NB4 (cell line): Measurements from ENCODE around the gene RAD51B.

Source experiments
- DNase-seq: peaks from one replicate; pipeline ENCODE4 v3.0.0; 2010; ENCODE audit warnings: low read depth
- H3K4me3 ChIP-seq: one replicate; pipeline ENCODE4 v1.5.1; 2011; ENCODE audit warnings: mild to moderate bottlenecking, low read depth, low read length, moderate library complexity
- MYC ChIP-seq: IDR thresholded peaks from 2 replicates; pipeline ENCODE4 v1.6.1; 2011; ENCODE audit warnings: low read depth, low read length
- POLR2A ChIP-seq: IDR thresholded peaks from 2 replicates; pipeline ENCODE4 v1.6.1; 2011; ENCODE audit warnings: mild to moderate bottlenecking; ENCODE audit not compliant: insufficient read length; ENCODE audit errors: extremely low read depth
- TF ChIP-seq, protein P1 (sequence below): IDR thresholded peaks from 2 replicates; pipeline ENCODE4 v1.6.1; 2011; ENCODE audit warnings: low read depth, low read length
- TF ChIP-seq, protein P2 (sequence below): IDR thresholded peaks from one replicate; pipeline ENCODE4 v1.5.1; 2012; ENCODE audit warnings: low read depth, low read length

The RAD51B gene

DNA sequence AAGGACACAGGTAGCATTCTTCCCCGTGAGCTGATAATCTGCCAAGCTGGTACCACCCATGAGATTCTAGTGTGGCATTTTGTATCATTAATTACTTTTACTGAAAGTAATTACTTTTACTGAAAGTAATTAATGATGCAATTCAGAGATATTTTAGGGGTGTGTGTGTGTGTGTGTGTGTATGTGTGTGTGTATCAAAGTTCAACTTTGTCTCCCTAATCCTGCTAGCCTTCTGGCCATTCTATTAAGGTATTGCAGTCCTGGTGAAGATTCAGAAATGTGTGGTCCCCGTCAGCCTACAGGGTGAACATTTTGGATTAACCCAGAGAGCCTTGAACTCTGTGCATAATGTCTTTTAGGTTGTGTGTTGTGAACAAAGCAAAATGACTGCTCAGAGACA lies 662.4 kb downstream of the RAD51B start:
- DNase-seq: no peak
- TF ChIP-seq, protein P1, sequence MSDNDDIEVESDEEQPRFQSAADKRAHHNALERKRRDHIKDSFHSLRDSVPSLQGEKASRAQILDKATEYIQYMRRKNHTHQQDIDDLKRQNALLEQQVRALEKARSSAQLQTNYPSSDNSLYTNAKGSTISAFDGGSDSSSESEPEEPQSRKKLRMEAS: no peak
- TF ChIP-seq POLR2A: no peak
- TF ChIP-seq MYC: no peak
- TF ChIP-seq, protein P2, sequence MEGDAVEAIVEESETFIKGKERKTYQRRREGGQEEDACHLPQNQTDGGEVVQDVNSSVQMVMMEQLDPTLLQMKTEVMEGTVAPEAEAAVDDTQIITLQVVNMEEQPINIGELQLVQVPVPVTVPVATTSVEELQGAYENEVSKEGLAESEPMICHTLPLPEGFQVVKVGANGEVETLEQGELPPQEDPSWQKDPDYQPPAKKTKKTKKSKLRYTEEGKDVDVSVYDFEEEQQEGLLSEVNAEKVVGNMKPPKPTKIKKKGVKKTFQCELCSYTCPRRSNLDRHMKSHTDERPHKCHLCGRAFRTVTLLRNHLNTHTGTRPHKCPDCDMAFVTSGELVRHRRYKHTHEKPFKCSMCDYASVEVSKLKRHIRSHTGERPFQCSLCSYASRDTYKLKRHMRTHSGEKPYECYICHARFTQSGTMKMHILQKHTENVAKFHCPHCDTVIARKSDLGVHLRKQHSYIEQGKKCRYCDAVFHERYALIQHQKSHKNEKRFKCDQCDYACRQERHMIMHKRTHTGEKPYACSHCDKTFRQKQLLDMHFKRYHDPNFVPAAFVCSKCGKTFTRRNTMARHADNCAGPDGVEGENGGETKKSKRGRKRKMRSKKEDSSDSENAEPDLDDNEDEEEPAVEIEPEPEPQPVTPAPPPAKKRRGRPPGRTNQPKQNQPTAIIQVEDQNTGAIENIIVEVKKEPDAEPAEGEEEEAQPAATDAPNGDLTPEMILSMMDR: no peak
- H3K4me3 ChIP-seq: no peak overlapping the region

DNA sequence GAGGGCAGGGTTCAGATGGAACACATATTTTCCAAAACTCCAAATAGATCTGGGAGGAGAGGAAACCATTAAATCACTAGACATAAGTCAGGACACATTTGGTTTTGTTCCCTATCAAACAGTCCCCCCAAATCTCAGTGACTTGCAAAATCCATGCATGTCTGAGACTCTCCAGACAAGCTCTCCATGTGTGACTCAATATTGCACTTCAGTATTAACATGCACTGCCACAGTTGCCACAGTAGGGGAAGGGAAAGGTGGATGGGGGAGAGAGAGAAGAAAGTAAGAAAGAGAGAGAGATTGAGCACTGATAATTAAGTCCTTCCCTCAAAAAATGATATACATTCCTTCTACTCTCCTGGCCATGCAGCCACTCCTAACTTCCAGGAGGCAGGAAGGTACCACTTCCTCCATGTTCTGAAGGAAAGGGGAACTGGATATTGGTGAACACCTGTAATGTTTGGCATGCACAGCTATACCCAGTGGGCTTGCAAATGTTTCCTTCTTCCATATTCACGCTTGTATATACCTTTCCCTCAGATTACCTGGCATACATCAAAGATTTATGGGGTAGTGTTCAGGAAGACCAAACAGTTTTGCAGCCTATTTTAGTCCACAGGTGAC lies 663.3 kb downstream of the RAD51B start:
- no peak overlapping the region for H3K4me3 ChIP-seq
- DNase-seq: no peak
- TF ChIP-seq, protein P1: no peak
- no peak for TF ChIP-seq POLR2A

DNA sequence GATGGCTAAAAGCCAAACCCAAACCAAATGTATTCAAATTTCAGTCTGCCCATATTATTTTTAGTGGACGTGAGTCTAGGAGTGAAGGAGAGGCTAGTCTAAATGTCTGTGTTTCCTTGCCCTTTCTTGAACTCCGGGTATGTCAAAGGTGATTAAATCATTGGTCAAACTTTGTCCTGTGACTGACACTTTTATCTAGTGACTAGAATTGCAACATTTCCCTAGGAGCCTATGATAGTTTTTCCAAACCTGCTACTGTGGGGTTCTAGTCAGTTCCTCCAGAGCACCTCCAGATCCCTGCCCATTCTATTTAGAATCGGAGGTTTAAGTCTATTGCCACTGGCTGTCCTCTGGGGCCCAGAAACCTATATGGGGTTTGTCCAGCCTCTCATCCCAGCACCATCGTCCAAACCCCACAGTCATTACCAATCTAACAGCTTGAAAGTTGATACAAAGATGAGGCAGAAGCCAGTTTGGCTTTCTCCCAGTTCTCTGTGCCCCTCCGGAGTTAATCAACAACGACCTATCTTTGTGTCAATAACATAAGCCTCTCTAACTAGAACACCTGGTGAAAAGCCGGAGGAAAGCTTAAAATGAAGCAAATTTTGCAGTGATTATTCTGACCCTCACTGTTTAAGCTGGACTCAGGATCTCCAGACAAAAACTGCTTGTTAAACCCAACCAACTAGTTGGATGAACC lies 666.6 kb downstream of the RAD51B start:
- DNase-seq: no peak
- no peak overlapping the region for H3K4me3 ChIP-seq
- TF ChIP-seq, protein P1: no peak
- TF ChIP-seq, protein P2: no peak
- TF ChIP-seq POLR2A (no peak), MYC (no peak)

DNA sequence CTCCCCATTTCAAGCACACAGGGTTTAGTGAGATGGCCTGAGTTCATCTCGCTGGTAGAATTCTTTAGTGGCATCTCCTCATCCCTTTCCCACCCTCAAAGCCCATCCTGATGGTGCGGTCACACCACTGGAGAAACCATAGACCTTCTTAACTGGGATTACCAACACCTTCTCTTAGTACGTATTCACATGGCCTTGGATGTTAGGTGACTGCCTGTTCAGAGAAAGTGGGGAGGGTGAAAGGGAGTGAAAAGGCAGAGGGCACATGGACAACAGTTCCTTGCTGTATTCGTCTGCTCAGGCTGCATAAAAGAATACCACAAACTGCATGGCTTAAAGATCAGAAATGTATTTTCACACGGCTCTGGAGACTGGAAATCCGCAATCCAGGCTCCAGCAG lies 667.2 kb downstream of the RAD51B start:
- no peak for TF ChIP-seq MYC
- TF ChIP-seq, protein P1: no peak
- no peak for TF ChIP-seq POLR2A
- TF ChIP-seq, protein P2: no peak
- DNase-seq: no peak
- no peak overlapping the region for H3K4me3 ChIP-seq

DNA sequence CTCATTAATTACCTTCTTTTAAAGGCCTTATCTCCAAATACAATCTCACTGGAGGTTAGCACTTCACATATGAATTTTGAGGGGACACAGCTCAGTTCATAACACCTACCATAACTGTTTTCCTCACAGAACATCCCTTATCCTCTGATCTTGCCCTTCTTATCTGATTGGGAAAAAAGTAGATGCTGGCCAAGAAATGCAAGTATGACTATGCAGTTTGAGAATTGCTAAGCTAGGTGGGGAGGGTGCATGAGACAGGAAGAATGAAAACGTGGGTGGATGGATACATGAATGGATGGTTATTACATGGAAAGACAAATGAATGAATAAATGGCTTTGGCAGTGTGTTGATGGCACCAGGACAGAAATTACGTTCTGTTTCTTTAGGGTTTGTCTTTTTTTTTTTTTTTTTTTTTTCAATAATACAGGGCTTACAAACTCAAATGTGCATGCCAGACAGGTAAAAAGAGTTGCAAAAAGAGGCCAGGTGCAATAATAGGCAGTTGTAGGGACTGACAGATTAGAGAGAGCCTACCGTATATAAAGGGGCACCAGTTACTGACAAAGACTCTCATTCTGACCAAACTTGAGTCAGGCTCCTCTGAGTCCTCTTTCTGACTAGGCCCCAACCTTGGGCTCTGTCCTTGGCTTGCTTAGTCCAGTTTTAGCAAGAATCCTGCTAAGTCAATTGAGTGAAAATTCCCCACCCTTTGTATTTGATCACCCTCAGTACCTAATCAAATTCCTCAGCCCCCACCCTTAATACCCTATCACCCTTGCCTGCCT lies 668.4 kb downstream of the RAD51B start:
- H3K4me3 ChIP-seq: no peak overlapping the region
- TF ChIP-seq, protein P2: no peak
- TF ChIP-seq, protein P1: no peak
- no peak for TF ChIP-seq POLR2A
- DNase-seq: no peak

DNA sequence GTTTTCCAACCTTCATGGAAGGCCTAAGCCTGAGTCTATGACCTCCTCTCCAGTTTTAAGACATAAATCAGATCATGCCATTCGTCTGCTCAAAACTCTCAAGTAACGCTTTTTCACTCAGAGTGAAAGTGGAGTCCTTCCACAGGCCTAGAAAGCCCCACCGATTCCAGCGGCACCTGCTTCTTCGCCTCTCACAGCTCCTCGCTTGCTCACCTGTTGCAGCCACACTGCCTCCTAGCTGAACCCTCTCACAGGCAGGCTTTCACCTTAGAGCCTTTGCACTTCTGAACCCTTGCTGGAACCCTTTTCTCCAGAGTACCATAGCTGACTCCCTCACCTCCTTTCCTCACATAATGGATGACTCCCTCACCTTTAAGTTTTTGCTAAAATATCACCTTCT lies 672.2 kb downstream of the RAD51B start:
- no peak for DNase-seq
- no peak overlapping the region for H3K4me3 ChIP-seq
- TF ChIP-seq, protein P2: no peak
- TF ChIP-seq POLR2A: no peak
- TF ChIP-seq MYC: no peak
- TF ChIP-seq, protein P1: no peak
